Liver (tissue), 9 donors: ENCODE results near the gene IL2RA. TPM values are rescaled to one million over a fixed set of nuclear protein-coding genes. Genes with fewer than 3 reads are reported as not detected.

Experiments
- DNase-seq: peaks from one replicate; pipeline ENCODE4 v3.0.0-alpha.2; 2017; ENCODE audit warnings: low spot score
- H3K27ac ChIP-seq, 2 donors: one replicate each; pipeline ENCODE4 v1.7.0; 2013; ENCODE audit warnings: inconsistent platforms in 2 of 2, low read length in 2 of 2, control low read depth in 1 of 2, low read depth in 1 of 2, mild to moderate bottlenecking in 1 of 2
- H3K27me3 ChIP-seq, 4 donors: one replicate each; pipeline versions ENCODE4 v1.6.1 to v1.7.0; 2013; ENCODE audit warnings: low read length in 3 of 4, inconsistent platforms in 1 of 4, mild to moderate bottlenecking in 1 of 4, moderate library complexity in 1 of 4; ENCODE audit not compliant: control insufficient read depth in 4 of 4, insufficient read depth in 4 of 4
- H3K36me3 ChIP-seq, 4 donors: one replicate each; pipeline versions ENCODE4 v1.6.1 to v1.7.0; 2013; ENCODE audit warnings: low read length in 3 of 4, mild to moderate bottlenecking in 3 of 4, low read depth in 1 of 4, moderate library complexity in 1 of 4; ENCODE audit not compliant: control insufficient read depth in 4 of 4, insufficient read depth in 3 of 4
- H3K4me1 ChIP-seq, 4 donors: one replicate each; pipeline versions ENCODE4 v1.6.1 to v1.7.0; 2013; ENCODE audit warnings: low read length in 3 of 4, mild to moderate bottlenecking in 3 of 4, moderate library complexity in 1 of 4; ENCODE audit not compliant: control insufficient read depth in 4 of 4, insufficient read depth in 4 of 4
- H3K4me3 ChIP-seq, 3 donors: one replicate each; pipeline versions ENCODE4 v1.6.1 to v1.7.0; 2013; ENCODE audit warnings: low read length in 3 of 3, control low read depth in 1 of 3, low read depth in 1 of 3, mild to moderate bottlenecking in 1 of 3
- H3K9ac ChIP-seq, 2 donors: one replicate each; pipeline ENCODE4 v1.7.0; 2013; ENCODE audit warnings: low read length in 2 of 2, mild to moderate bottlenecking in 2 of 2, moderate library complexity in 2 of 2, control low read depth in 1 of 2, low read depth in 1 of 2
- H3K9me3 ChIP-seq, 4 donors: one replicate each; pipeline versions ENCODE4 v1.6.1 to v1.7.0; 2013; ENCODE audit warnings: low read length in 3 of 4; ENCODE audit not compliant: control insufficient read depth in 4 of 4
- ATF3 ChIP-seq: IDR thresholded peaks from 2 replicates; pipeline ENCODE4 v1.6.1; 2016; ENCODE audit warnings: antibody characterized with exemption
- CTCF ChIP-seq: fragments of 150-350 bp; IDR thresholded peaks from 2 replicates; pipeline ENCODE4 v1.5.1; 2017; ENCODE audit warnings: improper control_type of control experiment, low read depth, low read length; ENCODE audit not compliant: missing input control
- EGR1 ChIP-seq, 2 donors: IDR thresholded peaks; 2 replicates each; pipeline ENCODE4 v1.6.1; 2016 to 2018; ENCODE audit warnings: antibody characterized with exemption in 2 of 2, low read depth in 2 of 2
- FOXA1 ChIP-seq: IDR thresholded peaks from 2 replicates; pipeline ENCODE4 v1.6.1; 2016; ENCODE audit warnings: antibody characterized with exemption
- FOXA2 ChIP-seq: IDR thresholded peaks from 2 replicates; pipeline ENCODE4 v1.6.1; 2016; ENCODE audit warnings: antibody characterized with exemption
- GABPA ChIP-seq, 2 donors: IDR thresholded peaks in 1 of 2; conservative IDR thresholded peaks in 1 of 2; 2 replicates each; pipeline ENCODE4 v1.6.1; 2016; ENCODE audit warnings: antibody characterized with exemption in 2 of 2, mild to moderate bottlenecking in 1 of 2, moderate library complexity in 1 of 2
- HNF4A ChIP-seq, 2 donors: conservative IDR thresholded peaks; 2 replicates each; pipeline ENCODE4 v1.6.1; 2016; ENCODE audit warnings: antibody characterized with exemption in 2 of 2, mild to moderate bottlenecking in 2 of 2
- JUND ChIP-seq, 2 donors: IDR thresholded peaks; 2 replicates each; pipeline ENCODE4 v1.6.1; 2016; ENCODE audit warnings: antibody characterized with exemption in 2 of 2
- MAX ChIP-seq: IDR thresholded peaks from 2 replicates; pipeline ENCODE4 v1.6.1; 2016; ENCODE audit warnings: antibody characterized with exemption
- NR2F2 ChIP-seq: IDR thresholded peaks from 2 replicates; pipeline ENCODE4 v1.6.1; 2016; ENCODE audit warnings: antibody characterized with exemption
- RAD21 ChIP-seq, 2 donors: IDR thresholded peaks; 2 replicates each; pipeline ENCODE4 v1.6.1; 2016; ENCODE audit warnings: antibody characterized with exemption in 2 of 2, mild to moderate bottlenecking in 2 of 2
- REST ChIP-seq: IDR thresholded peaks from 2 replicates; pipeline ENCODE4 v1.6.1; 2016; ENCODE audit warnings: antibody characterized with exemption, mild to moderate bottlenecking
- RXRA ChIP-seq, 2 donors: IDR thresholded peaks; 2 replicates each; pipeline ENCODE4 v1.6.1; 2017 to 2018; ENCODE audit warnings: antibody characterized with exemption in 2 of 2, mild to moderate bottlenecking in 1 of 2
- TAF1 ChIP-seq: conservative IDR thresholded peaks from 2 replicates; pipeline ENCODE4 v1.6.1; 2016; ENCODE audit warnings: antibody characterized with exemption, mild to moderate bottlenecking
- YY1 ChIP-seq: IDR thresholded peaks from 2 replicates; pipeline ENCODE4 v1.6.1; 2016; ENCODE audit warnings: antibody characterized with exemption, mild to moderate bottlenecking
- ZBTB33 ChIP-seq: IDR thresholded peaks from 2 replicates; pipeline ENCODE4 v1.6.1; 2016; ENCODE audit warnings: antibody characterized with exemption
- WGBS: extraction: QIAGEN DNeasy Blood & Tissue Kit; methylation state at CpG from one replicate; pipeline ENCODE4 v1.1.7; 2013; 5-methylcytosine and 5-hydroxymethylcytosine counted together
- polyA plus RNA-seq, 2 donors: library from polyadenylated mRNA; stranded (reverse) in 1 of 2; unstranded in 1 of 2; fragments of 200-250 nt in 1 of 2; fragments of >200 nt in 1 of 2; fragmentation: Nextera tagmentation in 1 of 2; extraction: Ambion mirVana in 1 of 2; gene quantifications; one replicate each; pipeline versions ENCODE4 v1.2.1 to v1.2.3, GENCODE V29; 2013 to 2015
- total RNA-seq, 2 donors: library from RNA; depleted of rRNA; stranded (reverse); fragments of >200 nt; gene quantifications; one replicate each; pipeline ENCODE4 v1.2.3, GENCODE V29; 2014
- donor health status: healthy.
- donor health status: healthy.
- donor health status: healthy.
- donor health status: healthy.
- donor health status: healthy.

Gene IL2RA
- total and polyA plus RNA-seq, 4 donors, result 0.46 to 1.6 TPM; not detected in 2

- no peak for DNase-seq
- H3K9ac ChIP-seq, result no peak overlapping the region
- no peak overlapping the region for H3K4me3 ChIP-seq
- TF ChIP-seq HNF4A (conservative IDR thresholded peaks at IDR 0.05) (no peak), FOXA1 (no peak), TAF1 (no peak), ZBTB33 (no peak), RAD21 (IDR thresholded peaks at IDR 0.05) (no peak), ATF3 (no peak), MAX (no peak), CTCF (no peak), REST (no peak), RXRA (IDR thresholded peaks at IDR 0.05) (no peak), FOXA2 (no peak), NR2F2 (no peak), JUND (IDR thresholded peaks at IDR 0.05) (no peak)
- no peaks in the 10 kb centered on the region for H3K27me3 ChIP-seq
- H3K27ac ChIP-seq, result no peak overlapping the region
- H3K9me3 ChIP-seq, result peaks cover 0 to 6% (median under 1%) of the 10 kb centered on the region in 4 donors
- no peaks in the 10 kb centered on the region for H3K36me3 ChIP-seq
- H3K4me1 ChIP-seq, result peaks cover 0 to 1% (median 0%) of the 10 kb centered on the region in 4 donors
- 90% methylated on average over 13 of the region's 13 CpGs for WGBS
Observed at GRCh38 chr10:6035101-6035834, 26.9 kb downstream of the IL2RA start.

GRCh38 chr10:6034371-6034770, 27.8 kb downstream of the IL2RA start:
- Histone ChIP-seq H3K4me3 (no peak overlapping the region), H3K27ac (peak overlapping the region in 1 of 2 donors; percentile 28), H3K36me3 (no peaks in the 10 kb centered on the region), H3K9me3 (peaks cover 0 to 6% (median under 1%) of the 10 kb centered on the region in 4 donors), H3K9ac (no peak overlapping the region), H3K27me3 (no peaks in the 10 kb centered on the region), H3K4me1 (peaks cover 0 to 1% (median 0%) of the 10 kb centered on the region in 4 donors)
- no peak for DNase-seq
- 82% methylated on average over 1 of the region's 1 CpG for WGBS
- TF ChIP-seq RXRA (IDR thresholded peaks at IDR 0.05), result no peak
- no peak for TF ChIP-seq MAX
- no peak for TF ChIP-seq EGR1 (IDR thresholded peaks at IDR 0.05; ENCODE audit: low read depth in 2 of 2)
- no peak for TF ChIP-seq GABPA (IDR thresholded peaks at IDR 0.05 in 1 of 2, conservative IDR thresholded peaks at IDR 0.05 in 1 of 2)
- TF ChIP-seq FOXA1, result no peak
- TF ChIP-seq ATF3, result no peak
- TF ChIP-seq CTCF, result no peak
- TF ChIP-seq TAF1, result no peak
- TF ChIP-seq YY1, result no peak
- TF ChIP-seq JUND (IDR thresholded peaks at IDR 0.05), result no peak
- no peak for TF ChIP-seq FOXA2
